ENCODE results near the gene RAB38.

Gene RAB38

DNA sequence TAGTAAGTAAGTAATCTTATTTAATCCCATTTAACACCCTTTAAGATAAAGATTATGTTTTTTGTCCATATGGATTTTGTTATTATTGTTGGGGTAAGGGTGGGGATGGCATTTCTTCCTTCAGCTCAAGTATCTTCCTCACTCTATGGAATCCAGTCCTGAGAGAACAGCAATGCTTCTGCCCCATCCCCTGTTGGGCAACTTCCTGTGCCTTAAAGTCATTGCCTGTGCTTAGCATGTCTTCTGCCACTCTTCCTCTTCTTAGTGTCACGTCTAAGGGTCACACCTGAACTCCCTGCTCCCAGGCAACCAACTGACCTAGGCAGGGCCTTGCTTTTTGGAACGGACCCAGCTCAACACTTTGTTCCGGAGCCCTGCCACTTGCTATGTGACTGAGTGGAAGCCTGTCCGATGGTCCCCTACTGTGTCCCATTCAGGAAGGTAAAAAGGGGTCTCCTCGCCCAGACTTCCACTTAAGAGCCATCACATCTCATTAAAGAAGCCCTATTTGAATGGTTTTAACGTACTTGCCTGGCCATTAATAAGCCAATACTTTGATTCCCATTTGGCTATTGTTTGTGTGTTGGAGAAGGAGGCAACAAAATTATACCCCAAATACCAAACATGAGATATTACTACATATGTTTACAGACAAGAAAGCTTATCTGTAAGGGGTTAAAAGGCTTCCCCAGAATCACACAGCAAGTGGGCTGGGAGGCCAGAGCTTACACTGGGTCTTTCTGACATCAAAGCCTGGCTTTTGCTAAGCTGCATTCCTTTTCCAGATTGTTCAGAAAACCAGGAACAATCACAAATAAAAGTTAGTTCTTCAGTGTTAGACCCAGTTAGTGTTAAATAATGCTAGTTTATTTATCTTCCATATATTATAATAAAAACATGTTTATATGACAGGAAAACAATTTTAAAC is 59.2 kb downstream of the RAB38 start:
- TF ChIP-seq, protein P1, sequence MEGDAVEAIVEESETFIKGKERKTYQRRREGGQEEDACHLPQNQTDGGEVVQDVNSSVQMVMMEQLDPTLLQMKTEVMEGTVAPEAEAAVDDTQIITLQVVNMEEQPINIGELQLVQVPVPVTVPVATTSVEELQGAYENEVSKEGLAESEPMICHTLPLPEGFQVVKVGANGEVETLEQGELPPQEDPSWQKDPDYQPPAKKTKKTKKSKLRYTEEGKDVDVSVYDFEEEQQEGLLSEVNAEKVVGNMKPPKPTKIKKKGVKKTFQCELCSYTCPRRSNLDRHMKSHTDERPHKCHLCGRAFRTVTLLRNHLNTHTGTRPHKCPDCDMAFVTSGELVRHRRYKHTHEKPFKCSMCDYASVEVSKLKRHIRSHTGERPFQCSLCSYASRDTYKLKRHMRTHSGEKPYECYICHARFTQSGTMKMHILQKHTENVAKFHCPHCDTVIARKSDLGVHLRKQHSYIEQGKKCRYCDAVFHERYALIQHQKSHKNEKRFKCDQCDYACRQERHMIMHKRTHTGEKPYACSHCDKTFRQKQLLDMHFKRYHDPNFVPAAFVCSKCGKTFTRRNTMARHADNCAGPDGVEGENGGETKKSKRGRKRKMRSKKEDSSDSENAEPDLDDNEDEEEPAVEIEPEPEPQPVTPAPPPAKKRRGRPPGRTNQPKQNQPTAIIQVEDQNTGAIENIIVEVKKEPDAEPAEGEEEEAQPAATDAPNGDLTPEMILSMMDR (IDR thresholded peaks at IDR 0.05; ENCODE audit: control insufficient read depth, insufficient read depth, low read depth, low read length, missing control alignments): no peak
- no peak for DNase-seq (ENCODE audit: low read depth)
- H3K4me3 ChIP-seq (ENCODE audit: control insufficient read depth, low read depth, low read length): no peak overlapping the region

DNA sequence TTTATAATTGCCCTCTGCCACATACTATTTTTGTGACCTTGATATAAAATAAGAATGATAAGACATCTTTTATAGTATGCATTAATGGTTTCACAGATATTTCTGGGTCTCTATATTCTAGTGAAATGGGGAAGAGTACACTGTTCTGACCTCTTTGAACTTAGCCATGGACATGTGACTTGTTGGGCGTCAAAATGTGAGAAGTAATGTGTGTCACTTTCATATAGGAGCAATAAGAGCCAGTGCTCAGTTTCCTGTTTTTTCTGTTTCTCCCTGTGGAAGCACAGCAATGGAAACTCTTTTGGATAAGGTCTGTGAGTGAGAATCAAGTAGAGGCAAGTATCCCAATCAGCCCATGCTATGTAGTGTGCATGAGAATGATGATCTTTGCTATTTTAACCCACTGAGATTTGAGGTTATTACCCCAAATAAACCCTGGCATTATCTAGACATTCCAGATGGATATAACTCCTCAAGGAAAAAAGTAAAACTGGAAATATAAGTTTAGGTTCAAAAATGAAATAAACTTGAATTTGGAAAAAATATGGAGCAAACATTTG is 60.7 kb downstream of the RAB38 start:
- no peak for DNase-seq (ENCODE audit: low read depth)
- TF ChIP-seq, protein P1 (IDR thresholded peaks at IDR 0.05; ENCODE audit: control insufficient read depth, insufficient read depth, low read depth, low read length, missing control alignments): no peak

DNA sequence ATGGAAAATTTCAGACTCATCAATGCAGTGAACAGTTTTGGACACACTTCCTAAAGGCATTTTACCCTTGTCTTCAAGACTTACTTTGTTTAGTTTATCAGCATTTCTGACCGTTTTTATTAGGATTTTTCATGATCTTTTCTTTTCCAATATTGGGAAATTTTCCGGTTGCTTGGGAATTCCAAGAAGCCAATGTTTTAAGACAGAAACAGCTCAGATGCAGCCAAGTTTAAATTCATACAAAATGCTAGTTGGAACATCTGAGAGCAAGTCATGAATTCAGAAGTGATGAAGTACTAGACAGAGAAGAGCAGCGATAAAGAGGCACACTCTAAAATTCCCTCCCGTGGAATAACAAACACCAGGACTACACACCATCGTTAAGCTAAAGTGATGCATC is 68.6 kb downstream of the RAB38 start:
- DNase-seq (ENCODE audit: low read depth): no peak
- TF ChIP-seq, protein P1 (IDR thresholded peaks at IDR 0.05; ENCODE audit: control insufficient read depth, insufficient read depth, low read depth, low read length, missing control alignments): no peak
- no peak overlapping the region for H3K4me3 ChIP-seq (ENCODE audit: control insufficient read depth, low read depth, low read length)

More for the DNA sequence above, 60.7 kb downstream of the RAB38 start:
- no peak overlapping the region for H3K4me3 ChIP-seq (ENCODE audit: control insufficient read depth, low read depth, low read length)

DNA sequence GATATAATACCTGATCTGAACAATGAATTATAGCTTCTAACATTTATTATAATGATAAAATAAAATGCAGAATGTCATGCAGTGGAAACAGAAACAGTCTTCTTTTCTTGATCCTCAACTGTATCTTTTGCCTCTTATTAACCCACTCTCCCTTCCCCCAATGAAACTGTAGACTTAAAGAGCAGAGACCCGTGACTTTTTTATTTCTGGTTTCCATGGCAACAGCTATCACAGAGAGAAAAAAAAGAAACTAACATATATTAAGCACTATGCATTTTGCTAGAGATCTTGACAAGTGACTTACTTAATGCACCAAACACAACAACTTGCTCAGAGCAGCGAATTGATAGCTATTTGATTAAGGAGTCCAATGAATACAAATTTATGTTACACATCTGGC is 69.3 kb downstream of the RAB38 start:
- no peak overlapping the region for H3K4me3 ChIP-seq (ENCODE audit: control insufficient read depth, low read depth, low read length)
- DNase-seq (ENCODE audit: low read depth): no peak
- TF ChIP-seq, protein P1 (IDR thresholded peaks at IDR 0.05; ENCODE audit: control insufficient read depth, insufficient read depth, low read depth, low read length, missing control alignments): no peak

DNA sequence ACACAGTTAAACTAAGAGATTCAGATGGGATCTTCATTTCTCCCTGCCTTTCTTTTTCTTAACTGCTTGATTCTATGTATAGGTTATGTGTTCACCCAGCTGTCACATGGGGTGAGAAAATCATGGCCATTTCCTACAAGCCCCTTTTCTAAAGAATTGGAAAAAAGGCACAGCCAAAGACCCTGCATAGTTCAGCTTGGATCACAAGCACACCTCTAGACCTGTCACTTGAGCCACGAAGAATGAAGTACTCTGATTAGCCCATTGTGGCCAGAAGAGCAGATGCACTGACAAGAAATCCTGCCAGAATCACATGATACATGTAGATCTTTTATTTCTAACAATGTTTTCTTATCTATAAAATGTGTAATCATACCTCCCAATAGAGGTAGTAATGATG is 69.7 kb downstream of the RAB38 start:
- no peak for DNase-seq (ENCODE audit: low read depth)
- H3K4me3 ChIP-seq (ENCODE audit: control insufficient read depth, low read depth, low read length): no peak overlapping the region
- TF ChIP-seq, protein P1 (IDR thresholded peaks at IDR 0.05; ENCODE audit: control insufficient read depth, insufficient read depth, low read depth, low read length, missing control alignments): no peak

DNA sequence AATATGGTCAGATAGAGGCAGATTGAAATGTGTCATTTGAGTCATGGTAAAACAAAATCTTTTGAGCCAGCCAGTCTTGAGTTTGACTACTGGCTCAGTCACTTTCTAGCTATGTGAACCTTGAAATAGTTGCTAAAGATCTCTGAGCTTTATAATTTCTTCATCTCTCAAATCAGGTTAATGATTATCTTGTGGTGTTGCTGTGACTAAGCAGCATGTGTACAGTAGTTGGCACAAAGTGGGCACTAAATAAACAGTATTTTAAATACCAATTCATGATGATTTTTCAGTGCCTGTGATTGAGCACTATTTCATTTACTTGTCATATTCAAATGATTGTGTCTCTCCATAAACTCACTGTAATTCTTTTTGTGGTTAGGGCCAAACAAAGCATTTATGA is 70.8 kb downstream of the RAB38 start:
- DNase-seq (ENCODE audit: low read depth): no peak
- TF ChIP-seq, protein P1 (IDR thresholded peaks at IDR 0.05; ENCODE audit: control insufficient read depth, insufficient read depth, low read depth, low read length, missing control alignments): no peak
- H3K4me3 ChIP-seq (ENCODE audit: control insufficient read depth, low read depth, low read length): no peak overlapping the region
